Inflammatory macrophage (primary cell): ENCODE data around the gene RIN3.
"Not testable (repeated sequence)": the region's sequence is repeated elsewhere in the genome, so short reads cannot be mapped to it uniquely, and the experiment has no call there.

ENCODE experiments used
- DNase-seq, 2 donors: peaks; one replicate each; pipeline ENCODE4 v3.0.0-alpha.2; 2020 to 2022

RIN3 gene

GRCh38 chr14:92631098-92631497 lies 117.5 kb downstream of the RIN3 start:
- DNase-seq: no peak

DNA sequence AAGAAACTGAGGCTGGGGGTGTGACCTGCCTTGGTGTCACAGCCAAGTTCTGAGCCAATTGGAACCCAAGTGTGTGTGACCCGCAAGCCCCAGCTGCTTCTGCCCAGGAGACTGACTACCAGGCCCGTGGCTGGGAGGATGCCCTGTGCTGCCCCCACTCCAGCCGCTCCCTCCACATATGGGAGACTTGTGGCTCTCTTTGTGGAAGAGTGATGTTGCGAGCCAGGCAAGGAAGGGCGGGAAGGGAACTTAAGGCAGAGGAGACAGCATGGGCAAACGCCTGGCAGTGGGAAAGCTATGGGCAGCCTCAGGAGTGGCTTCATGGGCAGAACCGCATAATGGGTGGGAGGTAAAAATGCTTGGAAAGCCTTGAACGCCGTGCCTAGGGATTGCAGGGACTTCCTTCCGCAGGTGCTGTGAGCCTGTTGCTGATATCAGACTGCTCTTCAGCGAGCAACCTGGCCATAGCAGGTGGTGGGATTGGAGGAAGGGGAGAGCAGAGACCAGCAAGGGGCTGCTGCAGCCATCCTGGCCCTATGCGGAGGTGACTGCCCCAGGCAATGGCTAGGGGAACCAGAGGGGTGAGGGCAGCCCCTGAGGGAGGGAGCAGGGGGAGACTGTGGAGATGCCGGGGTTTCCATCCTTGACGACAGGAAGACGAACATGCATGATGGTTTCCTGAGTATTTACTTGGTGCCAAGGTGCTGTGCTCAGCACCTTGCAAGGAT lies 119.1 kb downstream of the RIN3 start:
- DNase-seq: no peak

- DNase-seq: peak; percentile 38 to 72
Observed at GRCh38 chr14:92633274-92633616, 119.7 kb downstream of the RIN3 start.

DNA sequence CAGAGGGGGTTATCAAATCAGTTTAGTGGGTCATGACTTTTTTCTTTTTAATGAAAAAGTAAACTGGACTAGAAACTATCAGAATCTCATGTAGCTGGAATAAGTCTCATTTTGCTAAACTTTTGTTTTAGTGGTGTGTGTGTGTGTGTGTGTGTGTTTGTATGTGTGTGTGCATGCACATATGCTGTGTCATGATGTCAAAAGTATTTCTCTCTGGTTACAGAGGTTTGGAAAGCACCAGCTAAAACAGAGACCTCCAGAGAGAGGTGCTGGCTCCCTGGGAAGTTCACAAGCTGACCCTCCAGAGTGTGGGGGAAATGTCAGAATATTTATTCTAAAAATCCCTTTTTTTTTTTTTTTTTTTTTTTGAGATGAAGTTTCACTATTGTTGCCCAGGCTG lies 120.1 kb downstream of the RIN3 start:
- DNase-seq: no peak

DNA sequence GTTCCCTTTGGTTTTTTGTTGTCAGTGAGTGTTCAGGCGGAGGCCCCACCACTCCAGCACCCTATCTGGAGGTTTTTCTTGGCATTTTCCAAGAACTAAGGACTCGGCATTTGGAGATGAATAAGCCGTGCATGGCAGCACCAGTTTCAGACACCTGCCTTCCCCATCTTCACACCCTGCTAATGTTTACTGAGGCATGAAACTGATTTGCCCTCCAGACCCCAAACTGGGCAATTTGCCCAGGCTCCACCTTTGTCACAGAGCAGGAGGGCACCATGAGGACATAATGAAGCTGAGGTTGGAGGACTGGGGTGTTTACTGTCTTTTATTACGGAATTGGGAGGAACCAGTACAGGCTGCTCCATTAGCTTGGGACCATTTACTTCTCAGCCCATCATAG lies 121.5 kb downstream of the RIN3 start:
- DNase-seq: no peak

DNA sequence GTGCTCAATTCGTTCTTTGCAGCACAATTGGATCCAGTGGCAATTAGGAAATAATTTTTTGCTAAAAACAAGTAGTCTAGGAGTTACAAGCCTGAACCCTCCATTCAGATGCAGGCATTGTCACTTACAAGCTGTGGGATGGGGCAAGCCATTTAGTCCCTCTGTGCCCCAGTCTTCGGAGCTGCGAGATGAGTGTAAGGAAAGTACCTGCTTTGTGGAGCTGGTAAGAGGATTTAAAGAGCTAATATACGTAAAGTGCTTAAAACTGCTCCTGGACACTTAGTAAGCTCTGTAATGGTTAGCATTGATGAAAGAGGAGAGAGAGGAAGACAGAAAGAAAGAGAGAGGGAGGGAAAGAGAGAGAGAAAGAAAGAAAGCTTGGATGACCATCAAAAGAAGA lies 122.3 kb downstream of the RIN3 start:
- no peak for DNase-seq

DNA sequence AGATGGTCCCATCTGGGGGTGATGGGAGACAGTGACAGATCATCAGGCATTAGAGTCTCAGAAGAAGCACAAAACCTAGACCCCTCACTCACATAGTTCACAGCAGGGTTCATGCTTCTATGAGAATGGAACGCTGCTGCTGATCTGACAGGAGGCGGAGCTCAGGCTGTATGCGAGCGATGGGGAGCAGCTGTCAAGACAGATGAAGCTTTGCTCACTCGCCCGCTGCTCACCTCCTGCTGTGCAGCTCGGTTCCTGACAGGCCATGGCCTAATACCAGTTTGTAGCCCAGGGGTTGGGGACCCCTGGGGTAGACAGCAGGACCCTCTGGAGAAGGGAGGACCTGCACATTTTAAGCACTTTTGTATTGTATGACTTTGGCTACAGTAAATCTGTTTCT lies 123.6 kb downstream of the RIN3 start:
- no peak for DNase-seq

GRCh38 chr14:92637864-92638263 lies 124.3 kb downstream of the RIN3 start:
- DNase-seq: no peak

DNA sequence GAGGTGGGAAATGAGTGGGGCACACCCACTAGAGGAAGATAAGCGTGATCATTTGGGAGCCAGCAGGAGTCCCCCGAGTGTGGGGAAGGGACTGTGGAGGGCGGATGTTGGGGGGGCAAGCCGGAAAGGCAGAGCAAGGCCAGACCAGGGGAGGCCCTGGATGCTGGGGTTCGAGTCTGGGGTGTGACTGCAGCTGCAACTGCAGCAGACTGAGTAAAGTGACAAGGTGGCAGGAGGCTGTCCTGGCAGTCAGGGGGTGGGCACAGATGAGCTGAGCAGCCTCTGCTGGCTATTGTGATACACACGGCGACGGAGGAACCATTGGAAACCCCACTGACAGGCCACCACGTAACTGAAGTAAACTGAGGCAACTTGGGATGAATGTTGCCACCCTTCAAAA lies 124.7 kb downstream of the RIN3 start:
- no peak for DNase-seq

GRCh38 chr14:92638904-92639303 lies 125.3 kb downstream of the RIN3 start:
- DNase-seq: no peak

- not testable (repeated sequence) for DNase-seq
Observed at GRCh38 chr14:92639472-92640117, 126.0 kb downstream of the RIN3 start.

DNA sequence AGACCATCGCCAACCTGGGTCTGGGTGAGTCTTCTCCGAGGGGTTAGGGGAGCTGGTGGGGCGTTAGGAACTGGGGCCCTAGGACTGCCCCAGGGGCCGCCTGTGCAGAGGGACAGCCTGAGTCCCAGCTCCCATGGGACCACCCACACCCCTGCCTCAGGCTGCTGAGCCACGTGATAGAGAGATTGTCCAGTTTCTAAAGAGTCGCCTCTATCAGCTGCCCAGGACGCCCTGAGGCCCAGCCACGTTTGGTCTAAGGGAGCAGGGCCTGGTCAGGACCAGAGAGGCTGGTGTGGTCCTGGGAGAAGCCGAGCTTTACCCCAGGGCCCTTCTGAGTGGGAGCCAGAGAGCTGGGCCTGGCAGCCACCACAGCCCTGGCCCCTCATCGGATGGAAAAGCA lies 127.7 kb downstream of the RIN3 start:
- DNase-seq: no peak

GRCh38 chr14:92644171-92644969 lies 130.8 kb downstream of the RIN3 start:
- no peak for DNase-seq

DNA sequence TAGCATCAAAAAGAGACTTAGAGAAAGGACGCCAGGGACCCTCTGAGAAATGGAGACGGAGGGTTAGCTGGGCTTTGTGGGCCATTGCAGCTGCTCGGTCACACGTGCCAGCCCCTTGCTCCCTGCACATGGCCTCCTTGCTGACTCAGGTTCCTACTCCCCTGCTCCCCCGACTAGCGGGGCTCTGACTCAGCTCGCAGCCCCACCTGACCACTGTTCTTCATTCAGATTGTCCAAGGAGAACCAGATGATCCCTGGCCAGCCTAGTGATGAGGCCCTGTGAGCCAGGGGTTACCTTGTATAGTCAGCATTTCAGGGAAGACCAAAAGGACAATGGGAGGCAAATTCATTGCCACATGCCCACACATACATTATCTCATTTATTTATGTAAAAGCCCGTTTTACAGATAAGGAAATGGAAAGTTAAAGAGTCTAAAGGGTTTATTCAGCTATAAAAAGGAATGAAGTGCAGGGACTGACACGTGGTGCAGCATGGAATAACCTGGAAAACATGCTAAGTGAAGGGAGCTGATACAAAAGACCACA lies 131.5 kb downstream of the RIN3 start:
- DNase-seq: no peak

DNA sequence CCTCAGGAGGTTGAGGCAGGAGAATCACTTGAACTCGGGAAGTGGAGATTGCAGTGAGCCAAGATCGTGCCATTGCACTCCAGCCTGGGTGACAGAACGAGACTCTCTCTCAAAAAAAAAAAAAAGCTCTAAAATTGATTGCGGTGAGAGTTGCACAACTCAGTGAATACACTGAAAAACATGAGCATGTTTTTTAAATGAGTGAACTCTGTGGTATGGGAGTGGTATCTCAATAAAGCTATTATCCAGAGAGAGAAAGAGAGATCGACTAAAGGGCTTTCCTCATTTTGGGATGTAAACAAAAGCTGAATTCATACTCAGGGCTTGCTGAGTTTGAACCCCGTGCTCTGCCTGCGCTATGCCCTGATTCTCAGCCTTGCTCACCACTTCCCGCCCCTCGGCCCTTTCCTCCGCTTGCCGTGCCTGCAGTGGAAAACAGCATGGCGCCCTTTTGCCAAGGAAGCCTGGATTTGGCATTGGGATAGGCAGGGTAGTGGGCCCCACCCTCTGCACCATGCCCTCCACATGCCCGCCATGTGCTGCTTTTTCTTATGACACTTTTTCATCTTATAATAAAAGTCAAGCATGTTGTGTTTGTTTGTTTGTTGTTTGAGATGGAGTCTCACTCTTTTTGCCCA lies 132.4 kb downstream of the RIN3 start:
- peak in 1 of 2 donors; percentile 57 for DNase-seq

DNA sequence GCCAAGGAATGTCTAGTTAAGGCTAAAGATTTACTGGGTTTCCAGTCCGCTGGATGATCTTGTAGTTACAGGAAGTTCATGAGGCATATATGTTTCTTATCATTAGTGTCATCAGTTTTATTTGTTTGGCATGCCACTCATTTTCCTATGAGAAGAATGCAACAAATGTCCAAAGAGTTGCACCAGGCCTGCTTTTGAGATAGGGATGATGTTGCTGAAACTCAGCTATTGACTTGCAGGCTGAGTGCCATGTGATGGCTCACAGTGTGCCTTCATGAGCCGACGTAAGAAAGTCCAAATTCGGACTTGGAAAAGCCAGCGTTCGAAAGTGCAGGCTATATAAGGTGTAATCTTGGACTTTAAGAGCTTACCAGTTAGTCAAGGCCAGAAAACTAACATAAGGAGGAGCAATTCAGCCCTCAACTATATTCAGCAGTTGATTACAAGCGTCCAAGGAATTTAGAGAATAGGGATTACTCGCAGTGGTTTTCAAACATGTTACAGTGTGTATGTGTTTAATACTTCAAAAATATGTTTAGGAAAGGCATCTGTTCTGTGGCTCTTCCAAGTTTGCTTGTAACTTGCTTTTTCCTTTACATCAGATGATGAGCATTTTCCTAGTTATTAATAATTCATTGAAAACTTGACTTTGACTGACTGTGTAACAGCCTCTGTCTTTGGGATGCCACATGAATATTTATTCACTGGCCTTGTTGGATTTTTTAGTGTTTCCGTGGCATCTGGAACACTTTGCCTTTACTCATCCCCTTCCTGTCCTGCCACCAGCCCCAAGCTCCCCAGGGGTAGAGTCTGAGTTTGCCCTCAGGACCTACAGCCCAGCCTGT lies 133.6 kb downstream of the RIN3 start:
- DNase-seq: no peak

GRCh38 chr14:92647797-92648279 lies 134.3 kb downstream of the RIN3 start:
- DNase-seq: peak; percentile 69 to 77

DNA sequence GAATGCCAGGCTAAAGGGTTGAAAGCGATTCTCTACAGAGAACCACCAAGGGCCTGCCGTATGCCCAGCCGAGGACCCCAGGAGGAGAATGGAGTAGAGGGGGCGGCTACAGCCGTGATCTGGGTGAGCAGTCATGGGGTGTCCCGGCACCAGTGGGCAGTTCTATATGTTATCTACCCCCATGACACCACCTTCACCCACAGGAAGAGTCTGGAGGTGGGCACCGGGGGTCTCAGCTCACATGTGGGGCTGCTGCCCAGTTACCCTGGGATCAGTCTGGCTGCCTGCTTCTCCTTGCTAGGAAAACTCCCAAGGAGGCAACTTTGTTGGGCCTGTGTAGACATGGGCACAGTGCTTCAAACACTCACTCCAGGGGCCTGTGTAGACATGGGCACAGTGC lies 135.5 kb downstream of the RIN3 start:
- no peak for DNase-seq

- DNase-seq: peak; percentile 97 to 98
Observed at GRCh38 chr14:92649934-92650545, 136.5 kb downstream of the RIN3 start.

DNA sequence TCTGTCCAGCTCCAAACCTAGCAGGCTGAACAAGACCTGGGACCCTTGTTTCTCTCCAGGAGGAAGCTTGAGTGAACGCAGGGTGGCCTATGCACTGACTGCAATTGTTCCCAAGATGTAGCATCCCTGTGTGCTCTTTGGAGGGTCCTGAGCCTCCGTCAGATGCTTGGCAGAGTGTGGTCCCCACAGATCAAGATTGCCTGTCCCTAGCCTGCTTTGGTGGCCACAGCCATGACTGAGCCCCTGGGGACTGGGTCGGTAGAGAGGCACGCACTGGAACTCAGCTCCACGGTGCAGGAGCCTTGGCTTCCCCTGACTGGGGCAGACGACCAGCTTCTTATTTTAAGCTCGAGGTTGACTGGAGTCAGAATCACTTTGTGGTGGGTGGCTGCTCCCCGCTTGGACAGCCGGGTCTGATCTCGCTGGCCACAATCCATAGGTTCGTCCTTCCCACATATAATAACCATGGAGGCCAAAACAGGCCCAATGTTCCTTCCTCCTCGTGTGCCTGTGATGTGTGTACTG lies 137.1 kb downstream of the RIN3 start:
- no peak for DNase-seq

DNA sequence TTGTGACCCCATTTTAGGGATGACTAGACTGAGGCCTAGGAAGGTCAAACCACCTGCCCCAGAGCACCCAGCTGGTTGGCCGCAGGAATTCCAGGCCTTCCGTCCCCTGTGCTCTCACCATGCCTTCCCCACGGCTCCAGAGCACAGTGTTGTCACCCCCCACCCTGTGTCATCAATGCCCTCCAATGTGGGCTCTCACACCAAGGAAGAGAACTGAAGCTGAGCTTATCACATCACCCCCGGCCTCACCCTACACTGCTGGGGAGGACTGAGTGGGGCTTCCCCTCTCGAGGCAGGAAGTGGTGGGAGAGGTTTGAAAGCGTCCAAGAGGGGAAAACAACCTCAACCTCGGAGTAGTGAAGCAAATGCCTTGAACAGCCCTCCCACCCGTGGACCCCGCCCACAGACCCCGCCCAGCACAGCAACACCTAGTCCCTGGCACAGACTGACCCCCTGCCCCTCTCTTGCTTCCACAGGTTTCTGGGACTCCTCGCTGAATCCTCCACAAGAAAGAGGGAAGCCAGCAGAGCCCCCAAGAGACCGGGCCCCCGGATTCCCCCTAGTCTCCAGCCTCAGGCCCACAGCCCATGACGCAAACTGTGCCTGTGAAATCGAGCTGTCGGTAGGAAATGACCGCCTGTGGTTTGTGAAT lies 137.7 kb downstream of the RIN3 start:
- DNase-seq: peak; percentile 90 to 95
